SU-DHL-6 (cell line): ENCODE data around the gene CACNB4.

ENCODE experiments used
- H2AFZ ChIP-seq: fragments of 200-600 bp; sonication (generic); 2 replicates; pipeline ENCODE4 v1.6.1; 2014; ENCODE audit warnings: low read depth, mild to moderate bottlenecking, moderate library complexity, mixed read lengths, antibody characterized with exemption, low read length; ENCODE audit not compliant: severe bottlenecking
- H3F3A ChIP-seq: fragments of 200-600 bp; shearing (Covaris generic); 2 replicates; pipeline ENCODE4 v1.6.0; 2016; ENCODE audit warnings: antibody characterized with exemption, mild to moderate bottlenecking; ENCODE audit not compliant: insufficient read depth
- H3K27ac ChIP-seq: fragments of 200-600 bp; sonication (generic); 2 replicates; pipeline ENCODE4 v1.5.1; 2016; ENCODE audit warnings: low read depth, mild to moderate bottlenecking, low read length, moderate library complexity, mixed read lengths
- H3K27me3 ChIP-seq: fragments of 200-600 bp; sonication (generic), shearing (Covaris generic); 2 replicates; pipeline ENCODE4 v1.6.0; 2014; ENCODE audit warnings: mild to moderate bottlenecking, low read length
- H3K36me3 ChIP-seq: fragments of 200-600 bp; sonication (generic); 2 replicates; pipeline ENCODE4 v1.6.1; 2014; ENCODE audit warnings: mild to moderate bottlenecking, low read length, mixed read lengths
- H3K4me2 ChIP-seq: fragments of 300-600, 200-600 bp; shearing (Covaris generic), sonication (generic); 2 replicates; pipeline ENCODE4 v1.6.0; 2014; ENCODE audit warnings: low read length, low read depth, mild to moderate bottlenecking; ENCODE audit not compliant: poor library complexity, severe bottlenecking
- H3K4me3 ChIP-seq: fragments of 200-600 bp; sonication (generic); 2 replicates; pipeline ENCODE4 v1.5.1; 2014; ENCODE audit warnings: antibody characterized with exemption, low read length, mild to moderate bottlenecking, mixed read lengths; ENCODE audit not compliant: insufficient read depth, poor library complexity, severe bottlenecking
- H3K79me2 ChIP-seq: fragments of 200-600 bp; sonication (generic); 2 replicates; pipeline ENCODE4 v1.6.1; 2014; ENCODE audit warnings: mild to moderate bottlenecking, low read length, moderate library complexity; ENCODE audit not compliant: insufficient read depth
- H3K9ac ChIP-seq: fragments of 200-600 bp; sonication (generic); 2 replicates; pipeline ENCODE4 v1.7.0; 2014; ENCODE audit warnings: mild to moderate bottlenecking, low read length
- H3K9me2 ChIP-seq: fragments of 200-600 bp; sonication (generic); replicated peaks from 2 replicates; pipeline ENCODE4 v1.6.1; 2014; ENCODE audit warnings: low read length; ENCODE audit not compliant: insufficient read depth
- H3K9me3 ChIP-seq: fragments of 200-600 bp; sonication (generic); 2 replicates; pipeline ENCODE4 v1.6.1; 2014; ENCODE audit warnings: low read length, mixed read lengths; ENCODE audit not compliant: insufficient read depth
- H4K20me1 ChIP-seq: fragments of 200-600 bp; sonication (generic); 2 replicates; pipeline ENCODE4 v1.6.1; 2014; ENCODE audit warnings: low read depth, mild to moderate bottlenecking, antibody characterized with exemption, low read length, moderate library complexity, mixed read lengths
- EZH2phosphoT487 ChIP-seq: fragments of 200-600 bp; sonication (generic), shearing (Covaris generic); conservative IDR thresholded peaks from 2 replicates; pipeline ENCODE4 v1.6.1; 2018; ENCODE audit warnings: mild to moderate bottlenecking, antibody characterized with exemption, low read length, moderate library complexity, mixed read lengths
- TF ChIP-seq, protein P1 (sequence below): fragments of 200-600 bp; sonication (generic); IDR thresholded peaks from one replicate; pipeline ENCODE4 v1.5.1; 2017; ENCODE audit warnings: antibody characterized with exemption, mild to moderate bottlenecking, low read length, moderate library complexity; ENCODE audit not compliant: insufficient read depth, poor library complexity, severe bottlenecking

CACNB4 gene

DNA sequence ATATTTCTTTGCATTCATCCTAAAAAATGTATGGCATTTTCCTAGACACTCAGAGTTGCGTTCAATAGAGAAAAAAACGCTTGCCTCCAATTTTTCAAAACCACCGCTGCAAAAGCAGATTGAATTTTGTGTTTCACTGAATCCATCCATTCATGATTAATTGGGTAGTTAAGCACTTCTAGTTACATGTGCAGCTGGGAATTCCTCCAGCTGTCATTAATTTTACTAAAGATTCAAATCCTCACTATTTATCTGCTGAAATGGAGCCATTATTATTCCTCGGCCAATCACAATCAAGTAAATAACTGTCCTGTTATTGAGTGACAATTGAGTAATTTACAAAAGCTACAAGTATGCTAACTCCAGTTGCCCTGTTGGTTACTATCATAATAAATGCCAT is 194.8 kb downstream of the CACNB4 start:
- no peaks in the 10 kb centered on the region for H3K27me3 ChIP-seq
- no peaks in the 10 kb centered on the region for H3K36me3 ChIP-seq
- TF ChIP-seq, protein P1, sequence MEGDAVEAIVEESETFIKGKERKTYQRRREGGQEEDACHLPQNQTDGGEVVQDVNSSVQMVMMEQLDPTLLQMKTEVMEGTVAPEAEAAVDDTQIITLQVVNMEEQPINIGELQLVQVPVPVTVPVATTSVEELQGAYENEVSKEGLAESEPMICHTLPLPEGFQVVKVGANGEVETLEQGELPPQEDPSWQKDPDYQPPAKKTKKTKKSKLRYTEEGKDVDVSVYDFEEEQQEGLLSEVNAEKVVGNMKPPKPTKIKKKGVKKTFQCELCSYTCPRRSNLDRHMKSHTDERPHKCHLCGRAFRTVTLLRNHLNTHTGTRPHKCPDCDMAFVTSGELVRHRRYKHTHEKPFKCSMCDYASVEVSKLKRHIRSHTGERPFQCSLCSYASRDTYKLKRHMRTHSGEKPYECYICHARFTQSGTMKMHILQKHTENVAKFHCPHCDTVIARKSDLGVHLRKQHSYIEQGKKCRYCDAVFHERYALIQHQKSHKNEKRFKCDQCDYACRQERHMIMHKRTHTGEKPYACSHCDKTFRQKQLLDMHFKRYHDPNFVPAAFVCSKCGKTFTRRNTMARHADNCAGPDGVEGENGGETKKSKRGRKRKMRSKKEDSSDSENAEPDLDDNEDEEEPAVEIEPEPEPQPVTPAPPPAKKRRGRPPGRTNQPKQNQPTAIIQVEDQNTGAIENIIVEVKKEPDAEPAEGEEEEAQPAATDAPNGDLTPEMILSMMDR: no peak
- TF ChIP-seq EZH2phosphoT487: no peak
- no peak overlapping the region for H3K4me3 ChIP-seq
- H2AFZ ChIP-seq: no peak overlapping the region
- H4K20me1 ChIP-seq: no peaks in the 10 kb centered on the region
- H3K9ac ChIP-seq: no peak overlapping the region
- no peaks in the 10 kb centered on the region for H3K9me3 ChIP-seq
- no peak overlapping the region for H3K27ac ChIP-seq
- no peaks in the 10 kb centered on the region for H3K9me2 ChIP-seq
- H3K79me2 ChIP-seq: no peaks in the 10 kb centered on the region
- H3F3A ChIP-seq: no peaks in the 10 kb centered on the region
- H3K4me2 ChIP-seq: no peak overlapping the region

DNA sequence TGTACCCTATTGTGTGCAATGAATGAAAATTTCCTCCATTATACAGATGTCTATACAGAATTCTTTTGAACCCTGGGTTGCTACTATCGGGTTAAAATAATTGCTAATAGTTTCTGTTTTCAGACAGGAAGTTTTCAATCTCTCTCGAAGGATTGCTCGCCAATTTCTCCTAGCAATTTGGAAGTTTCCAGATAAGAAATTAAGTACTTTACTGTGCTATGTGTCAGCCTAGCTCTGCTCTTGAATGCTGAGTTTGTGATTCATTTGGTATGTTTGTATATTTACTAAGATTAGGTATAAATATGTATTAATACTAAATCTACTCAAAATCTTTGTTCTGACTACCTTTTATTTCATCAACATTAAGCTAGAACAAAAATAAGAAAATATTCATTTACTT is 196.0 kb downstream of the CACNB4 start:
- Histone ChIP-seq H3K4me2 (no peak overlapping the region), H2AFZ (no peak overlapping the region), H3K79me2 (no peaks in the 10 kb centered on the region), H3K4me3 (no peak overlapping the region), H3K27ac (no peak overlapping the region), H3F3A (no peaks in the 10 kb centered on the region), H3K27me3 (no peaks in the 10 kb centered on the region), H3K9me3 (no peaks in the 10 kb centered on the region), H3K9me2 (no peaks in the 10 kb centered on the region), H4K20me1 (no peaks in the 10 kb centered on the region), H3K36me3 (no peaks in the 10 kb centered on the region), H3K9ac (no peak overlapping the region)
- TF ChIP-seq, protein P1: no peak
- no peak for TF ChIP-seq EZH2phosphoT487

DNA sequence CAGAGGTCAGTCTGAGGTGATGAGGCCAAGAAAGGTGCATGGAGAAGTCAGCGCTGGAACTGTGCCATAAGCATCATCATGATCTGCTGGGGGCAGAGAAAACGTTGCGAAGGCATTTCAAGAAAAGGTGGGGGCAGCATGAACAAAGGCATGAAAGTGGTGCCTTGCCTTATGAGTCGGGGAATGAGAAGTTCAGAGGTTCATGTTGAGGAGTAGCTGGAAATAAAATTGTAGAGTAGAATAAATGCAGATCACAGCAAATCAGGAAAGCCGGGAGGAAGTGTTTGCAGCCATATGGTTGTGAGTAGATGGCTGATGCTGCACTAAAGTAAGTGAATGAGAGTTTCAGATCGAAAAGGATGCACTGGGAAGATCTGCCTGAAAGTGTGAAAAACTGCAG is 198.5 kb downstream of the CACNB4 start:
- no peaks in the 10 kb centered on the region for H3K27me3 ChIP-seq
- no peaks in the 10 kb centered on the region for H3K9me2 ChIP-seq

More for the DNA sequence above, 198.5 kb downstream of the CACNB4 start:
- H4K20me1 ChIP-seq: no peaks in the 10 kb centered on the region
- no peaks in the 10 kb centered on the region for H3K9me3 ChIP-seq
- H3K4me3 ChIP-seq: no peak overlapping the region
- no peaks in the 10 kb centered on the region for H3K36me3 ChIP-seq
- H3K27ac ChIP-seq: no peak overlapping the region
- H3K4me2 ChIP-seq: no peak overlapping the region
- no peaks in the 10 kb centered on the region for H3F3A ChIP-seq
- no peak overlapping the region for H2AFZ ChIP-seq
- H3K9ac ChIP-seq: no peak overlapping the region
- no peak for TF ChIP-seq EZH2phosphoT487
- TF ChIP-seq, protein P1: no peak
- no peaks in the 10 kb centered on the region for H3K79me2 ChIP-seq
